ENCODE measurements around the gene TLCD3A.
"Not testable (repeated sequence)": the region's sequence is repeated elsewhere in the genome, so short reads cannot be mapped to it uniquely, and the experiment has no call there.

Gene TLCD3A

GRCh38 chr17:728911-729310, 3.5 kb upstream of the TLCD3A start:
- TF ChIP-seq POLR2A (IDR thresholded peaks at IDR 0.05; ENCODE audit: low read depth, low read length): no peak
- FAIRE-seq (no peak), DNase-seq (ENCODE audit: insufficient read length, low spot score) (no peak)

DNA sequence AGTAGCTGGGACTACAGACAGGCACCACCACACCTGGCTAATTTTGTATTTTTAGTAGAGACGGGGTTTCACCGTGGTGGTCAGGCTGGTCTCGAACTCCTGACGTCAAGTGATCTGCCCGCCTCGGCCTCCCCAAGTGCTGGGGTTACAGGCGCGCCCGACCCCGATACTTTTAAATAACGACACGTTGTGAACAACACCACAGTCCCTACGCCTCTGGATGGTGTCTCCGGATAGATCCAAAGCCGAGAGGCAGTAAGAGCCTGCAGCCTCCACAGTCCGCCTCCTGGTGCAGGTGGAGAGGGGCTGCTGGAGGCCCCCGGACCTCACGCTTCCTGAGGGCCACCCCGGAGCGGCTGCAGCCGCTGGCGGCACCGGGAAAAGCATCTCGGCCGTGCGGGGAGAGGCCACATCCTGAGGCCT, 741 bp upstream of the TLCD3A start:
- no peak for FAIRE-seq
- DNase-seq (ENCODE audit: insufficient read length, low spot score): no peak
- TF ChIP-seq POLR2A (IDR thresholded peaks at IDR 0.05; ENCODE audit: low read depth, low read length): no peak

GRCh38 chr17:732902-733720, 715 bp downstream of the TLCD3A start:
- no peak for DNase-seq (ENCODE audit: insufficient read length, low spot score)
- no peak for FAIRE-seq
- TF ChIP-seq POLR2A (IDR thresholded peaks at IDR 0.05; ENCODE audit: low read depth, low read length): no peak; the same call in 1 of the 2 replicates

GRCh38 chr17:733743-734142, 1.3 kb downstream of the TLCD3A start:
- no peak for TF ChIP-seq POLR2A (IDR thresholded peaks at IDR 0.05; ENCODE audit: low read depth, low read length)
- FAIRE-seq: no peak
- DNase-seq (ENCODE audit: insufficient read length, low spot score): no peak

- no peak for FAIRE-seq
- DNase-seq (ENCODE audit: insufficient read length, low spot score): no peak
- no peak for TF ChIP-seq POLR2A (IDR thresholded peaks at IDR 0.05; ENCODE audit: low read depth, low read length)
Observed at GRCh38 chr17:737561-738113, 5.2 kb downstream of the TLCD3A start.

DNA sequence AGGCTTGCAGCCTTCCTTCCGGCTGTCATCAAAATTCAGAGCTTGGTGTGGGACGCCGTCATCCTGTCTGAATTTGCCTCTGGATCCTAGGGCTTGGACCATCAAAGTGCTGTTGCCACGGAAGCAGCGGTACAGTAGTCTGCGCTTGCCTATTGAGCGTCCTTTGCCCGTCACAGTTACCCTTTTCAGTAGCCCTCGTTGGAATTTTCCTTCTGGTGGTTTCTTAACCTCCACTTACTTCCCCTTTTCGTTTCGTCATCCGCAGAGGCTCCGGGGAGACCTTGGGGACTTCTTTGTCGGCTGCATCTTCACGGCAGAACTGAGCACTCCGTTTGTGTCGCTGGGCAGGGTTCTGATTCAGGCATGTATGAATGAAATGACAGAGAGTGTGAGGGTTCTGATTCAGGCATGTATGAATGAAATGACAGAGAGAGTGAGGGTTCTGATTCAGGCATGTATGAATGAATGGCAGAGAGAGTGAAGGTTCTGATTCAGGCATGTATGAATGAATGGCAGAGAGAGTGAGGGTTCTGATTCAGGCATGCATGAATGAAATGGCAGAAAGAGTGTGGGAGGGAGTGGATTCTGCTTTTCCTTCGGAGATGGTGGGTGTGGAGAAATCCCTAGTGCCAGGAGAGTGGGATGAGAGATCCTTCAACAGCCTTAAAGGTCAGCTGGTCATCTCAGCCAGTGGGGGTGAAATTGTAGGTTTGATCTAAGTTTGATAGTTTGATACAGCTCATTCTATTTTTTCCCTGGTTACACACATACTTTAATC, 8.0 kb downstream of the TLCD3A start:
- DNase-seq (ENCODE audit: insufficient read length, low spot score) (no peak), FAIRE-seq (no peak)
- no peak for TF ChIP-seq POLR2A (IDR thresholded peaks at IDR 0.05; ENCODE audit: low read depth, low read length)

GRCh38 chr17:742147-742793, 9.9 kb downstream of the TLCD3A start:
- DNase-seq (ENCODE audit: insufficient read length, low spot score) (no peak), FAIRE-seq (no peak)
- no peak for TF ChIP-seq POLR2A (IDR thresholded peaks at IDR 0.05; ENCODE audit: low read depth, low read length)

- DNase-seq (ENCODE audit: insufficient read length, low spot score): no peak
- FAIRE-seq: no peak
- no peak for TF ChIP-seq POLR2A (IDR thresholded peaks at IDR 0.05; ENCODE audit: low read depth, low read length)
Observed at GRCh38 chr17:743139-743538, 10.7 kb downstream of the TLCD3A start.

DNA sequence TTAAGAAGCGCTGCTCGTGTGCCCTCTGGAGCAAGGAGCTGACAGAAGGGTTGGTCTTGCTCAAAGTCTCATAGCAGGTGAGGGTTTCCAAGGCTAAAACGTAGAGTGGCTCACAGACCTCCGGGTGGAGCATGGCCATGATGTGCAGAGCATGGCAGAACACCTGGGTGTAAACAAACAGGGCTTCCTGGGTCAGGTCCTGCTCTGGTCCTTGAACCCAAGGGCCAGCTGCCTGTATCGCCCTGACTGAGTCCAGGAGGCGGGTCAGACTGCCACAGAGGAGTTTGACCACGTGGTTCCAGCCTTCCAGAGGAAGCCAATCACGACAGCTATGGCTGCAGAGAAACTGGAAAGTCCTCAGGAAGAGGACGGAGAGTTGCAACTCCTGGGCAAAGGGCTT, 12.5 kb downstream of the TLCD3A start:
- no peak for FAIRE-seq
- TF ChIP-seq POLR2A (IDR thresholded peaks at IDR 0.05; ENCODE audit: low read depth, low read length): no peak
- DNase-seq (ENCODE audit: insufficient read length, low spot score): no peak

- DNase-seq (ENCODE audit: insufficient read length, low spot score) (no peak), FAIRE-seq (no peak)
- no peak for TF ChIP-seq POLR2A (IDR thresholded peaks at IDR 0.05; ENCODE audit: low read depth, low read length)
Observed at GRCh38 chr17:745406-745805, 13.0 kb downstream of the TLCD3A start.

DNA sequence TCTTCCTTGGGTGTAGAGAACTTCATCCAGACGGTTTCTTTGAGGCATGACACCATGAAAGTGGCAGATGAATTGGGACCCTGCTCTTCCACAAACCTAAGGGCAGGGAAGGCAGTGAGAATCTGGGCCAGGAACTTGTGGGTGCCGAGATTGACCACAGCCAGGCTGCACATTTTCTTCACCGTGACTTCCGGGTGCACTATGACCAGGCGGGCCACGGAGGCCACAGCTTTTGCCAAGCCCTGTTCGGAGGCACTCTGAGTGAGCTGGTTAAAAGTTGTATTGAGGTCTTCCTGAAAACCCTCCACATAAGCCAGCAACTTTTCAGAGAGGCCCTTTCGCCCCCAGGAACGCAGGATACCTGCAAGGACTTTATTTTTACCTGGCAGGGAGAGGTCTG, 13.8 kb downstream of the TLCD3A start:
- FAIRE-seq: no peak
- TF ChIP-seq POLR2A (IDR thresholded peaks at IDR 0.05; ENCODE audit: low read depth, low read length): no peak

DNA sequence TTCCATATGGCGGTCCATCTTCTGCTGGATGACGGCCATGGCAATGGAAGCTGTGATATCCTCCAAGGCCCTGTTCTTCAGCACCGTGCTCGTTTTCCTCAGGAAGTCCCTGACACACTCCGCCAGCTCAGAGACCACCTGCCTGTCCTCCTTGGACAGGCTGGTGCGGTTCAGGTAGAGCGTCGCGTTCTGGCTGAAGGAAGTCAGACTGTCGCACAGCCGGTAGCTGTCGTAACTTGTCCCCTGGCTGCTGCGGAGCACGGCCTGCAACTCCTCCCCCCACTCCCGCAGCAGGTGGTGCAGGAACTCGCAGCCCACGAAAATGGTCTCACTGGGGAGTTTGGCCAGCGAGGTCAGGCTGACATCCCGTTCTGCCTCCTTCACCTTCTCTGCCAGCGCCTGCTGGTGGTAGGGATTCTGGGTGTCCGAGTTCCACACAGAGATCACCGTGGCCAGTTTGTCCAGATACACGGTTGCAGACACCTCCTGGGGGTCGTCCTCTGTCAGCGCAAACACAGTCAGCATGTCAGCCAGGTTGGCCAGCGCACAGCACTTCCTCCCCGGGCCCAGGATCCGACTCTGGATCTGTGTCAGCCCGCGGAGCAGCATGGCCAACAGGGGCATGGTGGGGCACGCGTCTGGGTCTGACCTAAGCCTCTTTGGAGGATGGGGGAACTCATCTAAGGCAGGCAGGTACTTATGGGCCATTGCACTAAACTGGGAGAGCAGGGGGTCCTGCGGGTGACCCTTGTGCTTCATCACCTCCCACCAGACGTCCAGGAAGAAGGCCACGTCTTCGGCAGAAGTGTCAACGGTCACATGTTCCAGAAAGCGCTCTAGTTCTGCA, 14.6 kb downstream of the TLCD3A start:
- no peak for DNase-seq (ENCODE audit: insufficient read length, low spot score)
- FAIRE-seq: no peak
- TF ChIP-seq POLR2A (IDR thresholded peaks at IDR 0.05; ENCODE audit: low read depth, low read length): no peak

More for the DNA sequence above, 13.8 kb downstream of the TLCD3A start:
- no peak for DNase-seq (ENCODE audit: insufficient read length, low spot score)

DNA sequence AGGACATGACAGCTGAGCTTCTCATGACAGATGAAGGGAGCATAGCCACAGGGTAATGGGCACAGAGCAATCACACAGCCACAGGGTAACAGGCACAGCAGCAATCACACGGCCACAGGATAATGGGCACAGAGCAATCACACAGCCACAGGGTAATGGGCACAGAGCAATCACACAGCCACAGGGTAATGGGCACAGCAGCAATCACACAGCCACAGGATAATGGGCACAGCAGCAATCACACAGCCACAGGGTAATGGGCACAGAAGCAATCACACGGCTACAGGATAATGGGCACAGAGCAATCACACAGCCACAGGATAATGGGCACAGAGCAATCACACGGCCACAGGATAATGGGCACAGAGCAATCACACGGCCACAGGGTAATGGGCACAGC, 16.2 kb downstream of the TLCD3A start:
- not testable (repeated sequence) for DNase-seq (ENCODE audit: insufficient read length, low spot score); FAIRE-seq

GRCh38 chr17:749359-749758, 17.0 kb downstream of the TLCD3A start:
- not testable (repeated sequence) for DNase-seq (ENCODE audit: insufficient read length, low spot score); FAIRE-seq
